ENCODE measurements around the gene ZSCAN23.
"Not testable (repeated sequence)": the region's sequence is repeated elsewhere in the genome, so short reads cannot be mapped to it uniquely, and the experiment has no call there.

Gene ZSCAN23

GRCh38 chr6:28433119-28433518 lies 10.2 kb downstream of the ZSCAN23 start:
- DNase-seq, result no peak

DNA sequence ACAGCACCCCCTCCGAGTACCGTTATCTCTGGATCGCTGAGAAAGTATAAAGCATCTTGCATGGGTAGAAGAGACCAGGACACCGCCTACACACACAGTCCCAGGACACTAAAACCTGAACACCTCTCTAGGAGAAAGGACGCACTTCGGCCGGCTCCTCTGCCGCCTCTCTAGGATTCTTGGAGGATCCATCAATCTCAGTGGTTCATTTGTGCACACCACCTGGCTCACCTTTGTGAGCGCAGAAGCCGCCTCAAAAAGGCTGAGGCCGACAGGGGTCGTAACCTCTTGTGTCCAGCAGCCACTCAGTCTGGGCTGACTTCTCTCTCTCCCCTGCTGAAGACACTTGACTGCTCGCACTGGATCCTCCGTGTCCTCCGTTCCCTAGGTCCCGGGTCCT lies 13.5 kb downstream of the ZSCAN23 start:
- no peak for DNase-seq

GRCh38 chr6:28425944-28426541 lies 17.2 kb downstream of the ZSCAN23 start:
- no peak for DNase-seq

DNA sequence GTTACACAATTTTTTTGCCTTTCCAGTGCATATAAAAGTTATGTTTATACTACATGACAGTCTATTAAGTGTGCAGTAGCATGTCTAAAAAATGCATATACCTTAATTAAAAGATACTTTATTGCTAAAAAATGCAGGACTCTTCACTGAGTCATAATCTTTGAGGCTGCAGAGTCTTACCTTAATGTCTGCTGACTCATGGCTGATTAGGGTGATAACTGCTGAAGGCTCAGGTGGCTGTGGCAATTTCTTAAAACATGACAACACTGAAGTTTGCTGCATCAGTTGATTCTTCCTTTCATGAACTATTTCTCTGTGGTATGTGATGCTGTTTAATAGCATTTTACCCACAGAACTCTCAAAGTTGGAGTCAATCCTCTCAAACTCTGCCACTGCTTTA lies 19.1 kb downstream of the ZSCAN23 start:
- no peak for DNase-seq

- no peak for DNase-seq
Observed at GRCh38 chr6:28423546-28423945, 19.7 kb downstream of the ZSCAN23 start.

DNA sequence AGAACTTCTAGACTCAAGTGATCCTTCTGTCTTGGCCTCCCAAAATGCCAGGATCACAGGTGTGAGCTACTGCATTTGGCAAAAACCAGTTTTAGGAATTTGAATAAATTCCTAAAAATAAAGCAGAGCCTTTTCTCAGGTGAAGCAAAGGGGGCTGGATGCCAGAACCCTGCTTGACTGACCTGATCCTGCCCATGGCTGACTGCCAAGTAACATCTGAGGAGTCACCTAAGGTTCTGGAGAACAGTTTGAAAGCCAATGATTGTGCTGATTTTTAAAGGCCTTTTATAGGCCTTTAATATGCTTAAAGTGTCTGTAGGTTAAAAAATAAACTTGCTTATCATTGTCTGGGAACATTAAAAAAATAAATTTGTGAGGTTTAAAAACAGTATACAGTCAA lies 29.6 kb downstream of the ZSCAN23 start:
- no peak for DNase-seq

DNA sequence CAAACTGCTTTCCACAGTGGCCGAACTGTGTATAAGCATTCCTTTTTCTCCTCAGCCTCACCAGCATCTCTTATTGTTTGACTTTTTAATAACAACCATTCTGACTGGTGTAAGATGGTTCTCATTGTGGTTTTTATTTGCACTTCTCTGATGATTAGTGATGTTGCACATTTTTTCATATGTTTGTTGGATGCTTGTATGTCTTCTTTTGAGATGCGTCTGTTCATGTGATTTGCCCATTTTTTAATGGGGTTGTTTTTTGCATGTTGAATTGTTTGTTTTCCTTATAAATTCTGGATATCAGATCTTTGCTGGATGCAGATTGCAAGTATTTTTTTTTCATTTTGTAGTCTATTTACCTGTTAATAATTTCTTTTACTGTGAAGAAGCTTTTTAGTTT lies 32.5 kb downstream of the ZSCAN23 start:
- no peak for DNase-seq

GRCh38 chr6:28408076-28408802 lies 35.1 kb downstream of the ZSCAN23 start:
- no peak for DNase-seq

GRCh38 chr6:28407401-28407800 lies 35.9 kb downstream of the ZSCAN23 start:
- no peak for DNase-seq

- DNase-seq, result not testable (repeated sequence)
Observed at GRCh38 chr6:28403923-28404322, 39.4 kb downstream of the ZSCAN23 start.

GRCh38 chr6:28402197-28402596 lies 41.1 kb downstream of the ZSCAN23 start:
- DNase-seq, result no peak

GRCh38 chr6:28401172-28401571 lies 42.1 kb downstream of the ZSCAN23 start:
- DNase-seq, result no peak

DNA sequence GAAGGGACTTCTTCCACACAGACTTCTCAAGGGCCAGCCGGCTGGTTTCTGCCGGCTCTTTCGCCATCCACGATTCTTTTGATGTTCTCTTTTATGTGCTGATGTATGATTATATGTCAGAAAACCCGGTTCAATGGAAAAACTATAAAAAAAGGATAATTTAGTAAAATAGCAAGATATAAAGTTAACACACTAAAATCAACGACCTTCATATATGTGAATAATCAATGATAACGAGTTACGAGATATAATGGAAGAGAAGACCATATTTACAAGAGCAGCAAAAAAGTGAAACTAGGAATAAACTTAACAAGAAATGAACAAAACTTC lies 43.2 kb downstream of the ZSCAN23 start:
- no peak for DNase-seq

DNA sequence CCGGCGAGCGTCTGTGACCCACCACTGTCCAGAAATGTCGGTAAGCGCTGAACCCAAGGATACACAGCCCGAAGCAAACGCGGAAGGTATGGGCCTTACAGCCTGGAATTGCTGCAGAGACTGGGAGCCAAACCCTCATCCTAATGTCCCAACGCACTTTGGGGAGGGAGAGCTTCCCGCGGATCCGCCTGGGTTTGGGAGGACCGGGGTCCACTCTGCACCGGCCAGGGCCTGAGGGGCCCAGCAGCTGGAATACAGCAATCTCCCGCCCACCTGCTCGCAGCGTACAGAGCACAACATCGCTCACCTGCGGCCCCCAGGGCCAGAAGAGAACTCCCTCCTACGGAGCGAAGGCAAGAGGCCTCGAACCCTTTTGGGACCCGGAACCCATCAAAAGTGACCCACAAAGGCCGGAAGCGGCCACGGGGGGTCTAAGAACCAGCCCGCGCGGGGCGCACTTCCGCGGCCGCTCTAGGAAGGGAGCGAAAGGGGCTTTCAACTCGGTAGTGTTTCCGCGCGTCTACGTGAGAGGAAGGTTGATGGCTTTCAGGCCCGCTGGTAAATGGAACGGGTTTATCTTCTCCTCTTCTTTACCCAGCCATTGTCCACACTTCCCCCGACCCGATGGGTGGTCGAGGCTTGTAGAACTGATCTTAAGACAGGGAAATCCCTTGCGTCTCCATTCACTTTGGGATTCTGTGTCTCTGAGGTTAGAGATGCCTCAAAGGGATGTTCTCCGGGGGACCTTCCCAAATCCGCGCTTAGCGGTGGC lies 43.8 kb downstream of the ZSCAN23 start, which contains the start of gene ZSCAN12:
ZSCAN12 (minus strand) TSS at position 398 of the 772 bp plus-strand sequence. CDS start 1,342 bp downstream, outside the sequence.
- no peak for DNase-seq

- DNase-seq, result no peak
Observed at GRCh38 chr6:28395918-28396317, 47.4 kb downstream of the ZSCAN23 start.

GRCh38 chr6:28393912-28394662 lies 49.2 kb downstream of the ZSCAN23 start:
- peak in 1 of 2 experiments; percentile 20 for DNase-seq

DNA sequence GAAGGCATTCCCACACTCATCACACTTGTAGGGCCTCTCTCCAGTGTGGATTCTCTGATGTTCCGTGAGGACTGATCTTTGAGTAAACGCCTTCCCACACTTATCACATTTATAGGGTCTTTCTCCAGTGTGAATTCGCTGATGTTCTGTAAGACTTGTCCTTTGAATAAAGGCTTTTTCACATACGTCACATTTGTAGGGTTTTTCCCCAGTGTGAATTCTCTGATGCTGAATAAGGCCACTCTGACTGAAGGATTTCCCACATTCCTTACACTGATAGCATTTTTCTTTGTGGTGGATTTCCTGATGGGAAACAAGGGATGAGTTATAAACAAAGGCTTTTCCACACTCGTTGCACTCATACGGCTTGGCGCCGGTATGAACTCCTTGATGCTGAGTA lies 52.6 kb downstream of the ZSCAN23 start:
- no peak for DNase-seq

DNA sequence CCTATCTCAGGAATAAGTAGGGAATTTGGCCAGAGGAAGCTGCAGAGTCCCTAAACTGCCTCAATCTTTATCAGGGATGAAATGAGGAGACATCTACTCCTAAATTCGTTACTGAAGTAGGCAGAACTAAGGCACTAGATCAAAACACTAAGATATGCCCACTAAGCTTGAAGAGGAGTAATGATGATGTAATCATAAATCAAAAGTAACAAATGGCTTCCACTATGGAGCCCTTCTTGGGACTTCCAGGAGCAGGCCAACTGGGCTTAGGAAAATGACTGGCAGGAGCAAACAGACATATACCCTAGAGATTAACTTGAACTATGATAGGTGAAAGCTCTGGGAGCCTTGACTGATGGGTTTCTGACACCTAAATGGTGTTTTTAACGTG lies 59.2 kb downstream of the ZSCAN23 start:
- no peak for DNase-seq

GRCh38 chr6:28383235-28384142 lies 59.8 kb downstream of the ZSCAN23 start:
- peak; percentile 69 to 71 for DNase-seq
